H1 (cell line): Measurements from ENCODE around the gene NLK. TPM values are rescaled to one million over a fixed set of nuclear protein-coding genes. Genes with fewer than 3 reads are reported as not detected.

Experiments used
- CTCF ChIA-PET: fragments of 300-600 bp; sonication (Branson Sonifier 250); formaldehyde crosslinking; loops from one replicate; lab custom pipeline; 2021; ENCODE audit not compliant: partially characterized antibody; lab: Charles Lee
- POLR2A ChIA-PET: fragments of 300-600 bp; sonication (Branson Sonifier 250); formaldehyde crosslinking; loops from one replicate; lab custom pipeline; 2021; ENCODE audit warnings: inconsistent platforms; ENCODE audit not compliant: partially characterized antibody; lab: Charles Lee
- DNase-seq, 2 experiments: peaks; one replicate each; pipeline versions ENCODE4 v3.0.0 to v3.0.0-alpha.2; 2010 to 2022; ENCODE audit warnings: low spot score in 2 of 2, low read depth in 1 of 2, mixed read lengths in 1 of 2
- FAIRE-seq: peaks from 2 replicates; lab custom pipeline; 2011; peaks lifted over from hg19 to GRCh38; lab: Jason Lieb, UNC
- H2AFZ ChIP-seq: 2 replicates; pipeline ENCODE4 v1.8.1; 2012; ENCODE audit warnings: low read length, inconsistent platforms
- H2AK5ac ChIP-seq: 2 replicates; pipeline ENCODE4 v1.6.1; 2013; ENCODE audit warnings: low read depth, low read length
- H2BK120ac ChIP-seq: replicated peaks from 2 replicates; pipeline ENCODE3; 2013; ENCODE audit warnings: low read depth, low read length, inconsistent platforms
- H2BK12ac ChIP-seq: 2 replicates; pipeline ENCODE4 v1.6.1; 2013; ENCODE audit warnings: low read depth, low read length
- H2BK15ac ChIP-seq: 2 replicates; pipeline ENCODE4 v1.6.1; 2013; ENCODE audit warnings: low read length
- H2BK20ac ChIP-seq: 2 replicates; pipeline ENCODE4 v1.6.1; 2013; ENCODE audit warnings: low read length
- H2BK5ac ChIP-seq: 2 replicates; pipeline ENCODE4 v1.6.1; 2013; ENCODE audit warnings: low read depth, low read length
- H3K14ac ChIP-seq: 2 replicates; pipeline ENCODE4 v1.6.1; 2013; ENCODE audit warnings: inconsistent platforms; ENCODE audit not compliant: insufficient read length
- H3K18ac ChIP-seq: 2 replicates; pipeline ENCODE4 v1.6.1; 2013; ENCODE audit warnings: low read length; ENCODE audit errors: extremely low read depth
- H3K23ac ChIP-seq: 2 replicates; pipeline ENCODE4 v1.6.1; 2013; ENCODE audit warnings: inconsistent platforms; ENCODE audit not compliant: insufficient read length
- H3K23me2 ChIP-seq: 2 replicates; pipeline ENCODE4 v1.6.1; 2013; ENCODE audit warnings: low read depth, low read length
- H3K27ac ChIP-seq: 2 replicates; pipeline ENCODE4 v1.6.1; 2011; ENCODE audit warnings: low read depth, low read length, inconsistent platforms
- H3K27me3 ChIP-seq, 4 experiments: replicated peaks in 1 of 4; 1 replicate in 1 of 4; 2 replicates in 3 of 4; pipeline versions ENCODE4 v1.6.1 to v1.8.1; 2011 to 2013; ENCODE audit warnings: low read length in 3 of 4, mild to moderate bottlenecking in 3 of 4, inconsistent platforms in 2 of 4, mixed read lengths in 2 of 4, moderate library complexity in 1 of 4; ENCODE audit not compliant: control insufficient read depth in 3 of 4, insufficient read depth in 3 of 4; ENCODE audit errors: extremely low read depth in 1 of 4
- H3K36me3 ChIP-seq, 4 experiments: 2 replicates each; pipeline versions ENCODE4 v1.6.1 to v1.8.1; 2011 to 2013; ENCODE audit warnings: mild to moderate bottlenecking in 4 of 4, low read length in 3 of 4, moderate library complexity in 2 of 4, control low read depth in 1 of 4, inconsistent platforms in 1 of 4; ENCODE audit not compliant: insufficient read depth in 4 of 4, control insufficient read depth in 2 of 4
- H3K4ac ChIP-seq: replicated peaks from 2 replicates; pipeline ENCODE3; 2013; ENCODE audit warnings: low read length, low read depth, mixed read lengths, inconsistent platforms; ENCODE audit not compliant: insufficient read length
- H3K4me1 ChIP-seq, 4 experiments: replicated peaks in 1 of 4; 1 replicate in 1 of 4; 2 replicates in 3 of 4; pipeline versions ENCODE4 v1.6.1 to v1.8.1; 2011 to 2013; ENCODE audit warnings: low read length in 3 of 4, inconsistent platforms in 2 of 4, mixed read lengths in 1 of 4; ENCODE audit not compliant: insufficient read depth in 4 of 4, control insufficient read depth in 3 of 4
- H3K4me2 ChIP-seq, 2 experiments: 2 replicates each; pipeline versions ENCODE4 v1.6.1 to v1.8.1; 2011 to 2013; ENCODE audit warnings: low read depth in 2 of 2, low read length in 2 of 2, control low read depth in 1 of 2, inconsistent platforms in 1 of 2, mild to moderate bottlenecking in 1 of 2; ENCODE audit not compliant: insufficient read depth in 1 of 2
- H3K4me3 ChIP-seq, 4 experiments: fragments of 200-600, 300-600 bp in 1 of 4; sonication (generic), shearing (Covaris generic), sonication (Bioruptor Twin) in 1 of 4; 2 replicates each; pipeline versions ENCODE4 v1.5.1 to v1.8.1; 2011 to 2016; ENCODE audit warnings: low read length in 4 of 4, low read depth in 3 of 4, control low read depth in 2 of 4, inconsistent platforms in 2 of 4, mild to moderate bottlenecking in 2 of 4, mixed read lengths in 1 of 4, moderate library complexity in 1 of 4; ENCODE audit not compliant: insufficient read depth in 2 of 4; ENCODE audit errors: extremely low read depth in 1 of 4
- H3K56ac ChIP-seq: replicated peaks from 2 replicates; pipeline ENCODE3; 2013; ENCODE audit warnings: low read depth, mild to moderate bottlenecking, mixed read lengths, low read length, inconsistent platforms; ENCODE audit not compliant: insufficient read length
- H3K79me1 ChIP-seq: 2 replicates; pipeline ENCODE4 v1.6.1; 2013; ENCODE audit warnings: low read depth, low read length, control low read depth
- H3K79me2 ChIP-seq, 2 experiments: 2 replicates each; pipeline versions ENCODE4 v1.6.1 to v1.8.1; 2012 to 2013; ENCODE audit warnings: low read length in 2 of 2, mild to moderate bottlenecking in 2 of 2, inconsistent platforms in 1 of 2; ENCODE audit not compliant: insufficient read depth in 2 of 2, control insufficient read depth in 1 of 2
- H3K9ac ChIP-seq, 4 experiments: replicated peaks in 1 of 4; 1 replicate in 1 of 4; 2 replicates in 3 of 4; pipeline versions ENCODE4 v1.6.1 to v1.8.1; 2011 to 2013; ENCODE audit warnings: low read depth in 3 of 4, low read length in 3 of 4, control low read depth in 2 of 4, mild to moderate bottlenecking in 2 of 4, moderate library complexity in 2 of 4, inconsistent platforms in 1 of 4; ENCODE audit errors: extremely low read depth in 1 of 4
- H3K9me3 ChIP-seq, 2 experiments: 2 replicates each; pipeline versions ENCODE4 v1.6.1 to v1.8.1; 2012 to 2013; ENCODE audit warnings: mild to moderate bottlenecking in 2 of 2, moderate library complexity in 2 of 2, control low read depth in 1 of 2, inconsistent platforms in 1 of 2, low read depth in 1 of 2, low read length in 1 of 2, mixed read lengths in 1 of 2; ENCODE audit not compliant: insufficient read depth in 2 of 2
- H4K20me1 ChIP-seq, 2 experiments: replicated peaks in 1 of 2; 2 replicates each; pipeline versions ENCODE3 to v1.8.1; 2011 to 2013; ENCODE audit warnings: inconsistent platforms in 2 of 2, low read length in 2 of 2, mild to moderate bottlenecking in 1 of 2; ENCODE audit not compliant: insufficient read depth in 2 of 2, control insufficient read depth in 1 of 2
- H4K5ac ChIP-seq: 2 replicates; pipeline ENCODE4 v1.6.1; 2013; ENCODE audit warnings: low read length, low read depth, mixed read lengths, inconsistent platforms; ENCODE audit not compliant: insufficient read length
- H4K8ac ChIP-seq: 2 replicates; pipeline ENCODE4 v1.8.0; 2013; ENCODE audit warnings: mild to moderate bottlenecking, moderate library complexity, low read length, inconsistent platforms; ENCODE audit not compliant: insufficient read depth; ENCODE audit errors: extremely low read depth
- H4K91ac ChIP-seq: replicated peaks from 2 replicates; pipeline ENCODE3; 2013; ENCODE audit warnings: low read length, mixed read lengths, inconsistent platforms; ENCODE audit not compliant: insufficient read length
- CBX5 ChIP-seq: fragments of 300-800, 300-1000 bp; sonication (generic); IDR thresholded peaks from 2 replicates; pipeline ENCODE4 v1.7.1; 2016; ENCODE audit warnings: antibody characterized with exemption, low read length, low read depth
- KDM4A ChIP-seq: IDR thresholded peaks from one replicate; pipeline ENCODE4 v1.7.1; 2012; ENCODE audit warnings: low read depth, mild to moderate bottlenecking, moderate library complexity, low read length, inconsistent platforms; ENCODE audit not compliant: severe bottlenecking
- SP2 ChIP-seq: IDR thresholded peaks from 2 replicates; pipeline ENCODE4 v1.6.1; 2012; ENCODE audit warnings: mild to moderate bottlenecking, low read length, inconsistent platforms
- WGBS, 2 experiments: shearing (Covaris generic) in 1 of 2; methylation state at CpG; one replicate each; pipeline versions ENCODE4 v1.1.6 to v1.1.7; 2013 to 2015; ENCODE audit warnings: low lambda C conversion rate in 2 of 2, mixed read lengths in 2 of 2, inconsistent platforms in 1 of 2, low coverage in 1 of 2, missing lambda C conversion rate in 1 of 2; ENCODE audit not compliant: insufficient replicate concordance in 2 of 2, insufficient coverage in 1 of 2, insufficient read length in 1 of 2; ENCODE audit errors: extremely low coverage in 1 of 2, missing lambda C conversion rate in 1 of 2; 5-methylcytosine and 5-hydroxymethylcytosine counted together
- polyA plus RNA-seq, 7 experiments: library from polyadenylated mRNA; depleted of rRNA in 3 of 7; stranded (reverse) in 5 of 7; unstranded in 2 of 7; fragments of >200 nt in 5 of 7; fragments of 200-250 nt in 2 of 7; gene quantifications; 1 replicate in 5 of 7; 2 replicates in 1 of 7; 4 replicates in 1 of 7; pipeline versions ENCODE4 v1.2.1 to v1.2.3, GENCODE V29; 2011 to 2013; ENCODE audit warnings: missing spikeins in 2 of 7, mixed read lengths in 2 of 7
- total RNA-seq: library from RNA; stranded (reverse); fragmentation: NEBNext Ultra II Directional; extraction: Animal tissue kit (Norgen Biotek cat#: 25700); gene quantifications from 2 replicates; pipeline ENCODE4 v1.2.1, GENCODE V29; 2021

NLK gene
- total and polyA plus RNA-seq, 2 of the 8 experiments (the other 6 are each of a cell fraction or from before 2014, with no cell fraction given), result 30.8 to 49.9 TPM

DNA sequence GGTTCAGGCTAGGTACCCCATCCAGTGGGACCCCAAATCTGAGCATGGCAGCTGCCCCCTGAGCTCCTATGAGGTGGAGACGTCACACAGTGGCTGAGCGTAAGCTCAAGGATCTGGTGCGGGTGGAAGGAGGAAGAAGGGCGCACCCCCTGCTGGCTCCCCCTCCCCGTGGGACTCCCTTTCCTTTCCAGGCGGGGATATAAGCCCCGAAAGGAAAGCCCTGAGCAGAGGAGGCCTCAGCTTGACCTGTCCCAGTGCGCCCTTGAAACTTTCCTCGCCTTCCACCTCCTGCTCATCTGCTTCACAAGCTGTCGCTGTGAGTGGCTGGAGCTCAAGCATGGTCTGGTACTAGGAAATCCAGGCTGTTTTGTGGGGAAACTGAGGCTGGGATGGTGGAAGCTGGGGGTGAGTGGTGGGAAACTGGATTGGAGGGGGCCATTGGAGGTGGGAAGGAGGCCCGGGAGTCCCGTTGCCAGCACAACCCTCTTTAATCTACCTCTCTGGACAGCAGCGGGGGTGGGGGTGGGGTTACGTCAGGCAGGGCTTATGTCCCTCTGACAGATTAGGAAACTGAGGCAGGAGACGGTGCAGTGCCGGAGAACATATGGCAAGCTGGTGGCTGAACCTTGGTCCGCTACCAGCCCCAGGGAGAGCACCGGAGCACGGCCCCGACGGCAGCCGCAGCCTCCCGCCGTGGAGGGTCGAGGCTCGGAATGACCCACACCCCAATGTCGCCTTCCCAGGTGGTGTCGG, 184.3 kb downstream of the NLK start:
- H2BK15ac ChIP-seq, result peak overlapping the region; percentile 53; the same call in 1 of the 2 replicates
- H2BK120ac ChIP-seq, result peak overlapping the region; percentile 41
- H2AFZ ChIP-seq, result peak overlapping the region; percentile 76; the same call in 1 of the 2 replicates
- H3K4ac ChIP-seq, result no peak overlapping the region
- peaks cover 6 to 24% (median 9%) of the 10 kb centered on the region in 4 experiments for H3K4me1 ChIP-seq
- ChIA-PET POLR2A (interaction anchor here (0.7 to 2.3 kb wide), 8 partner anchors 13 to 184 kb away, joined by 3 to 8 read pairs (median 4); partner anchors contain the start of genes IFT20 and TNFAIP1), CTCF (interaction anchor here (1.7 to 17.5 kb wide), 2 partner anchors 20 to 347 kb away, joined by 4 to 266 read pairs; no protein-coding TSS in a partner anchor)
- H4K5ac ChIP-seq, result peak overlapping the region; percentile 89
- peak overlapping the region; percentile 75 for H3K56ac ChIP-seq
- H2BK12ac ChIP-seq, result peak overlapping the region; percentile 91; the same call in 1 of the 2 replicates
- TF ChIP-seq SP2, result no peak
- no peak for TF ChIP-seq CBX5
- no peak for TF ChIP-seq KDM4A
- peak overlapping the region; percentile 44 to 86 (median 80) for H3K4me3 ChIP-seq
- FAIRE-seq (no peak), DNase-seq (no peak)
- H3K36me3 ChIP-seq, result peaks cover 0 to 3% (median 0%) of the 10 kb centered on the region in 4 experiments; a peak in 1 of 8 replicates
- no peaks in the 10 kb centered on the region for H3K79me1 ChIP-seq
- no peaks in the 10 kb centered on the region for H3K27me3 ChIP-seq
- peak overlapping the region; percentile 85; the same call in 1 of the 2 replicates for H2BK5ac ChIP-seq
- no peaks in the 10 kb centered on the region; a peak in 1 of 4 replicates for H3K9me3 ChIP-seq
- no peaks in the 10 kb centered on the region for H3K79me2 ChIP-seq
- no peaks in the 10 kb centered on the region for H4K20me1 ChIP-seq
- peaks cover 11% of the 10 kb centered on the region for H3K23me2 ChIP-seq
- no peak overlapping the region for H2BK20ac ChIP-seq
- peak overlapping the region; percentile 96 for H4K8ac ChIP-seq
- H3K14ac ChIP-seq, result peak overlapping the region; percentile 66
- peak overlapping the region; percentile 93 for H3K18ac ChIP-seq
- WGBS, 2 experiments, result 72% methylated on average over 26 of the region's 28 CpGs; no CpG with 5 or more reads in 1 of the 2 experiments
- peak overlapping the region; percentile 92 to 94 for H3K4me2 ChIP-seq
- H2AK5ac ChIP-seq, result 0 out of 2 replicates have a peak overlapping the region, but pooled peaks have one; percentile 17
- H3K23ac ChIP-seq, result no peak overlapping the region
- no peak overlapping the region for H3K27ac ChIP-seq
- peak overlapping the region; percentile 98 for H4K91ac ChIP-seq
- peak overlapping the region; percentile 41 to 69 (median 62) for H3K9ac ChIP-seq
